Upper lobe of left lung (tissue), 6 donors: ENCODE results near the gene LSM6. TPM values are rescaled to one million over a fixed set of nuclear protein-coding genes. Genes with fewer than 3 reads are reported as not detected.

Experiments used
- ATAC-seq, 2 donors: fragments of 200-7000 bp; cut with Tn5 transposase; one replicate each; pipeline ENCODE4 v1.9.1; 2022; ENCODE audit warnings: mild to moderate bottlenecking in 2 of 2, moderate library complexity in 2 of 2; ENCODE audit not compliant: low FRiP score in 2 of 2
- DNase-seq, 2 donors: peaks; one replicate each; pipeline ENCODE4 v3.0.0-alpha.2; 2019 to 2020
- H3K27ac ChIP-seq, 4 donors: fragments of 200-600 bp; sonication (generic); one replicate each; pipeline ENCODE4 v1.5.1; 2016 to 2019
- H3K27me3 ChIP-seq, 4 donors: fragments of 200-600 bp; sonication (generic); one replicate each; pipeline ENCODE4 v1.5.1; 2017 to 2019
- H3K36me3 ChIP-seq, 4 donors: fragments of 200-600 bp; sonication (generic); one replicate each; pipeline ENCODE4 v1.5.1; 2016 to 2019
- H3K4me1 ChIP-seq, 4 donors: fragments of 200-600 bp; sonication (generic); one replicate each; pipeline ENCODE4 v1.5.1; 2018 to 2019
- H3K4me3 ChIP-seq, 4 donors: fragments of 200-600 bp; sonication (generic); one replicate each; pipeline ENCODE4 v1.5.1; 2017 to 2019; ENCODE audit warnings: mild to moderate bottlenecking in 2 of 4, moderate library complexity in 1 of 4
- H3K9me3 ChIP-seq, 4 donors: fragments of 200-600 bp; sonication (generic); one replicate each; pipeline ENCODE4 v1.5.1; 2018 to 2019
- CTCF ChIP-seq, 6 experiments: fragments of 450-650 bp in 4 of 6; fragments of 200-600 bp in 2 of 6; sonication (generic) in 2 of 6; IDR thresholded peaks; one replicate each; pipeline ENCODE4 v1.5.1; 2016 to 2019; ENCODE audit warnings: antibody characterized with exemption in 6 of 6
- EP300 ChIP-seq, 4 donors: sonication (generic); formaldehyde crosslinking; IDR thresholded peaks; one replicate each; pipeline ENCODE4 v1.5.1; 2017; ENCODE audit warnings: antibody characterized with exemption in 4 of 4, control low read depth in 2 of 4
- POLR2A ChIP-seq, 4 donors: fragments of 450-650 bp; IDR thresholded peaks; one replicate each; pipeline ENCODE4 v1.5.1; 2016 to 2017; ENCODE audit warnings: antibody characterized with exemption in 4 of 4, mild to moderate bottlenecking in 2 of 4
- POLR2AphosphoS5 ChIP-seq, 2 donors: sonication (generic); formaldehyde crosslinking; IDR thresholded peaks; one replicate each; pipeline ENCODE4 v1.5.1; 2017; ENCODE audit warnings: antibody characterized with exemption in 2 of 2
- WGBS, 2 donors: methylation state at CpG; one replicate each; pipeline ENCODE4 v1.1.5; 2017 to 2018; 5-methylcytosine and 5-hydroxymethylcytosine counted together
- total RNA-seq, 6 donors: library from RNA; depleted of rRNA in 4 of 6; stranded (reverse); fragments of >200 nt in 4 of 6; gene quantifications; one replicate each; pipeline versions ENCODE4 v1.1.0 to v1.2.1, GENCODE V29; 2016 to 2021
- donor health status: DM: no; HTN: no; CAD: no; lungs with moderate emphysema.
- donor health status: DM: no; HTN: yes; CAD: no; lungs with severe emphysema.

Gene LSM6
- total RNA-seq: 10 to 100 TPM; 19.6 to 48.2 (median 33.5) TPM

DNA sequence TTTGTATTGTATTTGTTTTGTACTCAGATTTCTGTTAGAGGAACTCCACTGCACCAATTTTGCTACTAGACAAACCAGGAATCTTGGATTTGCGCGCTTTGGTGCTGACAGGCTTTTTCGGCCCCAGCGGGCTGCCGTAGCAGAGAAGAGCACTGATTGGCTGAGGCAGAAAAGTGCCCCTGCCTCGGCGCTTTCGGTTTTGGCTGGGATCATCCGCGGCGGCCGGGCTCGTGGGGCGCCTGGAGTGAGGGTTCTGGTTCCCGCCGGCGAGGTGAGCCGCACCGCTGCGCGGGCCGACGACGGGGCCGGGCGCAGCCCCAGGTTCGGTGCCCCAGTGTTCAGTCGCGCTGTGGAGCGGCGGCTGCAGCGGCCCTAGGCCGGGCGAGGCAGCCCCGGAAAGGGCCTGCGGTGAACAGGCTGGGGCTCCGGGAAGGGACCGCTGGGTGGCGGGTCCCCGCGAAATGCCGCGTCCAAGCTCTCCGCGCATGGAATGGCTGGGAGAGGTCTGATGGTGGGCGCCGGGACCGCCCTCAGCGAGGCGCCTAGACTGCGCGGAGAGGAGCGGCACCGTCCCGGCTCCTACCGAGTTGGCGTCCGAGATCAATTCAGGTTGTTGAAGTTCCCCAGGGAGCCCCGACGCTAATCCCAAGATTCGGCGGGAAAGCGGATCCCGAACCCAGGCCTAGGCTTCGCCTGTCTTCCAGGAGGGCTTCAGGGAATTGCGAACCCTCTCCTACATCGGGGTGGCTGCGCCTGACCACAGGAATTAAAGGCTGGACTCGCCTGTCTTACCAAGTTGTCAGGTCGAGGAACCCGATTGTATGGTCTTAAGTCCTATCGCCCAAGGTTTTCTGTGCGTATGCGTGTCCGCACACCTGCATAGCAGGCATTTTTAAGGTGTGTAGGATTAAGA is at the start of gene LSM6:
TSS of gene LSM6 (plus strand) at position 178 of the 913 bp plus-strand sequence. CDS start 7,204 bp downstream, outside the sequence.
- DNase-seq: peak; percentile 85 to 95
- Histone ChIP-seq H3K27ac (peak within 1 kb of the TSS; percentile 93 to 95 (median 94)), H3K4me1 (peaks cover 29 to 49% (median 37%) of the 10 kb centered on the region in 4 donors), H3K36me3 (no peaks in the 10 kb centered on the region), H3K27me3 (no peaks in the 10 kb centered on the region), H3K4me3 (peak within 1 kb of the TSS; percentile 62 to 85 (median 77)), H3K9me3 (no peaks in the 10 kb centered on the region)
- WGBS, 2 donors: 0 to 2% methylated on average over 25 to 27 of the region's 75 CpGs
- peak; percentile 89 to 99 for ATAC-seq
- TF ChIP-seq EP300 (IDR thresholded peaks at IDR 0.05): peak in 1 of 4 donors; percentile 14
- TF ChIP-seq POLR2A (IDR thresholded peaks at IDR 0.05): peak in 2 of 4 donors; percentile 80 to 85
- peak; percentile 80 to 89 for TF ChIP-seq POLR2AphosphoS5 (IDR thresholded peaks at IDR 0.05)
- TF ChIP-seq CTCF (IDR thresholded peaks at IDR 0.05): peak in 3 of 6 experiments; percentile 12 to 53 (median 13)

DNA sequence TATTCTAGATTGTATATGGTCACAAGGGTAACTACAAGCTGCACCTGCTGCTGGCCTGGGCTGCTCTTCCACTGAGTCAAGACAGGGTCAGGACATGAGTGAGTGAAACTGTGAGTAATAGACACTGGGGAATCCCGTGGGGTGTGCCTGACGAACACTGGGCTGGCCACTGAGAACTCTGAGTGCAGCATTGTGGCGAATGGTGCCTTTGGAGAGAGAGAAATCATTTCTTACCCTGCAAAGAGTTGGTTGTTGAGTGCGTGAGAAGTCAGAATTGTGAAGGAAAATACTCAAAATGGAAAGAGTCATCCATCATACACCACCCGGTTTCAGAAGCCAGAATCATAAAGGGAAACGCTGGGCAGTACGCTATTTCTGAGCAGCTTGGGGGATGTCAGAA is 43.1 kb upstream of the LSM6 start:
- DNase-seq (no peak), ATAC-seq (no peak)
- Histone ChIP-seq H3K27me3 (no peaks in the 10 kb centered on the region), H3K36me3 (no peaks in the 10 kb centered on the region), H3K4me1 (no peaks in the 10 kb centered on the region), H3K9me3 (no peaks in the 10 kb centered on the region), H3K27ac (no peak overlapping the region), H3K4me3 (no peak overlapping the region)
- no peak for TF ChIP-seq CTCF (IDR thresholded peaks at IDR 0.05)
- TF ChIP-seq POLR2AphosphoS5 (IDR thresholded peaks at IDR 0.05): no peak
- TF ChIP-seq POLR2A (IDR thresholded peaks at IDR 0.05): no peak
- TF ChIP-seq EP300 (IDR thresholded peaks at IDR 0.05): no peak
- WGBS, 2 donors: 75 to 85% methylated on average over 7 of the region's 7 CpGs

DNA sequence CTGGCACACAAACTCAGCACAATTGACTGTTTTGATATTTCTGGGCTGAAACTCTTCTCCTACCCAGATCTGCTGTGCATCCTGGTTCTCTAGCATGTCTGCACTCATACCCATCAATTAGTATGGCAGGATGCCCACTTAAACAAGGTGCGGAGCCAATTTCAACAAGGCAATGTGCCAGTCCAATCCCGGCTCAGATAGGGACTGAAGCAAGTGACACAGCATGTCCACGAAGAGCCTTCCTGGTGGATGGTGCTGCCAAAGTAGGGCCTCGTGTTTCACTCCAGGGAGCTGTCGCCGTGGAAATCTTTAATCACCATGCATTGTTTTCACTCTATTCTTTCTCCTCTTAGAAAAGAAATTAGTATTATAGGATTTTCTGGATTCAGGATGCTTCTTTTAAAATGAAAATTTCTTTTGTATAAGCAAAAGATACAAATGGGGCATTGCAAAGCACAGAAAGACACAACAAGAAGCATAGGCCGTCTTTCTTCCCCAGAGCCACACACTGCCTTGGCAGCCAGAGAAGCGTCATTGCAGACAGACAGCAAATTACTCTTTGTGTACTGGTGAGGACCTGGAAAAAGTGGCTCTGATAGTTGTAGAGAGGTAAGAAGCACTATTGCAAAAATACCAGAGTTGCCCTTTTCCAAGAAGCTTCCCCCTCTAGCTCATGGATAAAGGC is 40.6 kb upstream of the LSM6 start:
- ATAC-seq (no peak), DNase-seq (no peak)
- Histone ChIP-seq H3K27ac (no peak overlapping the region), H3K4me3 (no peak overlapping the region), H3K27me3 (no peaks in the 10 kb centered on the region), H3K36me3 (no peaks in the 10 kb centered on the region), H3K9me3 (no peaks in the 10 kb centered on the region), H3K4me1 (no peaks in the 10 kb centered on the region)
- TF ChIP-seq CTCF (IDR thresholded peaks at IDR 0.05) (no peak), EP300 (IDR thresholded peaks at IDR 0.05) (no peak), POLR2A (IDR thresholded peaks at IDR 0.05) (no peak), POLR2AphosphoS5 (IDR thresholded peaks at IDR 0.05) (no peak)
- WGBS, 2 donors: 64 to 73% methylated on average over 8 of the region's 8 CpGs

DNA sequence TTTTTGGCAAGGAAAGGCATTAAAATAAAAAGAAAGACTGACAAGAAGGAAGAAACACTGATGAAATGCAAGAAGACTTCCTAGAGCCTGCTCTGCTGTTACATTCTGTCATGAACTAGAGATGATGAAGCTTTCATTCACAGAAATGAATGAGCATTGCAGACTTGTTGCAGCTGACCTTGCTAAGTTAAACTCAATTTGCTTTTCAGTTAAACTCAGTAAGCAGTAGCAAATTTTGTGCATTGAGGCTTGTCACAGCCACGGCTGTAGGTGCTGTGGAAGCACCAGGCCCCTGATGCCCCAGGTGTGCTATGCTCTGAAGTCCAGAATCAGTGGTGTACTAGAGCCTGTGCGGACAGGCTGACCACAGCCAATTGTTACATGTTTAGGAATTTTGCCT is 39.6 kb upstream of the LSM6 start:
- no peak for ATAC-seq
- H3K27ac ChIP-seq: no peak overlapping the region
- H3K4me1 ChIP-seq: no peaks in the 10 kb centered on the region
- no peaks in the 10 kb centered on the region for H3K9me3 ChIP-seq
- 88 to 98% methylated on average over 2 of the region's 2 CpGs for WGBS, 2 donors
- H3K27me3 ChIP-seq: no peaks in the 10 kb centered on the region
- no peak for DNase-seq
- TF ChIP-seq POLR2A (IDR thresholded peaks at IDR 0.05): no peak
- no peak for TF ChIP-seq POLR2AphosphoS5 (IDR thresholded peaks at IDR 0.05)
- no peak for TF ChIP-seq EP300 (IDR thresholded peaks at IDR 0.05)
- TF ChIP-seq CTCF (IDR thresholded peaks at IDR 0.05): no peak
- no peaks in the 10 kb centered on the region for H3K36me3 ChIP-seq
- H3K4me3 ChIP-seq: no peak overlapping the region
